OCI-M2 (cell line): Measurements from ENCODE around the gene WNT2.
"Not testable (repeated sequence)": the region's sequence is repeated elsewhere in the genome, so short reads cannot be mapped to it uniquely, and the experiment has no call there.

Experiments used
- DNase-seq: peaks from one replicate; lab custom pipeline; 2025; ENCODE audit not compliant: unreplicated experiment; lab: John Stamatoyannopoulos, UW

WNT2 gene

DNA sequence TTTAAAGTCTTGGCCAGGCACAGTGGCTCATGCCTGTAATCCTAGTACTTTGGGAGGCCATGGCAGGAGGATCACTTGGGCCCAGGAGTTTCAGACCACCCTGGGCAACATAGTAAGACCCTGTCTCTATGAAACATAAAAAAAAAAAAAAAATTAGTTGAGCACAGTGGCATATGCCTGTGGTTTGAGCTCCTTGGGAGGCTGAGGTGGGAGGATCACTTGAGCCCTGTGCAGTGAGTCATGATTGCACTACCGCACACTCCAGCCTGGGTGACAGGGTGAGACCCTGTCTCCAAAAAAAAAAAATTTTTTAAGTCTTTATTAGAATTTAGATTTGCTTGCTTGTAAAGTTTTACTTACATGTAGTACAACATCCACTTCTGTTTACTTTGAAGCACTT, 14.0 kb downstream of the WNT2 start:
- no peak for DNase-seq

- DNase-seq: no peak
Measured at GRCh38 chr7:117302396-117302795, 20.5 kb downstream of the WNT2 start.

- DNase-seq: not testable (repeated sequence)
Measured at GRCh38 chr7:117300506-117300905, 22.4 kb downstream of the WNT2 start.

GRCh38 chr7:117297606-117298005, 25.3 kb downstream of the WNT2 start:
- no peak for DNase-seq

- DNase-seq: no peak
Measured at GRCh38 chr7:117296066-117296465, 26.8 kb downstream of the WNT2 start.

DNA sequence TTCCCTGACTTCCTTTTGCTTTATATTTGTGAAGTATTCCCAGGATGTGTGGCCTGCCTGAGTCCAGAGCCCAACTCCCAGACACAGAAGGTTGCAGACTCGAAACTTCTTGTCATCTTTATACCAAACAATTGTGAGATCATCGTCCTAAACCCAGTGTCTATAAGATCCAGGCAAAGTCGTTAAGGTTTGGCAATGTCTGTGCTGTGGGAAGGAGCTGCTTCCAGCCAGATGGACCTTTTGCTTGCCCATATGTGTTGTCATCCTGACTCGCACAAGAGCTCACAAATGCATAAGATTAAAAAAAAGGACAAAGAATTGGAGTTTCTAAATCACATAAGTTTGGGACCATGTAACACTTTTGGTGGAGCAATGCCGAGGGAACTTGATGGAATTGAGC, 37.0 kb downstream of the WNT2 start:
- DNase-seq: no peak

- no peak for DNase-seq
Measured at GRCh38 chr7:117284692-117285091, 38.2 kb downstream of the WNT2 start.

DNA sequence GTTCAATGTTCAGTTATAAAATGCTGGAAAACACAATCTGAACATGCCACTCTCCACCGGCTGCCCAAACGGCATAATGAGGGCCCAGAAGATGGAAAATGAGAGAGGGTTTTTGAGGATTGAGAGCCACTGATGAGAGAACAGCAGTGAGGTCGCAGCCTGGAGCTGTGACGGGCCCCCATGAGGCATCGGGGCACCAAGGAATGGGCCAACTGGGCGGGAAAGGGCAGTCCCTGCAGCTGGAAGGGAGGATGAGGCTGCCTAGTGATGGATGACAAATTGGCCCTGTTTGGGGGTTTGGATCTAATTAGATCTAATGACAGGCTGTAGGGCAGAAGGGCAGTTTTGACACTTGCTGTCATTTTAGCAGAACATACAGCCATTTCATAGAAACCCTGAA, 39.1 kb downstream of the WNT2 start:
- no peak for DNase-seq

GRCh38 chr7:117283371-117283770, 39.5 kb downstream of the WNT2 start:
- no peak for DNase-seq

- DNase-seq: no peak
Measured at GRCh38 chr7:117282239-117282812, 40.5 kb downstream of the WNT2 start.

DNA sequence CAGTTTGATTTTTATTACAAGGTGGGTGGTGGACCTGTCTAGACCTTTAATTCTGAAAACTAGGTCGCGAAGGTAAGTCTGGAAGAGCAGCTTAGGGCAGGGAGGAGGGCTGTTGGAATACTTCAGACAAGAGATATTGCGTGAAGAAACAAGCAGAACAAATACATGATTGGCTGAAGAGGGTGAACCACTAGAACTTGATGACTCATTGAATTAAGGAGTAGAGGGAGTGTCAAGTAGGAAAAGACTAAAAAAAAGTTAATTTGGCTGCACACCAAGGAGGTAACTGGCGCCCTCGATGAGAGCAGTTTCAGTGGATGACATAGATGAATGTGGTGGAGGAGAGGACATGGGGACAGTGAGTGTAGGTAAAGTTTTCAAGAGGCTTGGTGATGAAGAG, 41.3 kb downstream of the WNT2 start:
- no peak for DNase-seq

- no peak for DNase-seq
Measured at GRCh38 chr7:117279931-117280557, 42.8 kb downstream of the WNT2 start.

DNA sequence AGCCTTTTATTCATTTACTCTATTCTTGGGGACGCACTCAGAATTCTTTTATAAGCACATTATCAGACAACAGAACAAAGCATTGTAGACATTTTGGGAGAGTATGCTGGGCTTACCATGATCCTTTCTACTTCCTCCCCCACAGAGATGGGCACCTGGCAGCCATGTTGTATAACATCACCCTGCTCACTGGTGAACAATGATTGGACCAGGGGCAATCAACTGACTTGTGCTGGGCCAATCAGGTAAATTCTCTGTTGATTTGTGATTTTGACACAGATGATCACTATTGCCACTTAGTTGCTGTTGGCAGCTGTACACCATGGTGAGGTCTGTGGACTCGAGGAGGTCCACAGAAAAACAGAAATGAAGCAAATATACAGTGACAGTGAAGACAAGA, 43.7 kb downstream of the WNT2 start:
- DNase-seq: no peak

DNA sequence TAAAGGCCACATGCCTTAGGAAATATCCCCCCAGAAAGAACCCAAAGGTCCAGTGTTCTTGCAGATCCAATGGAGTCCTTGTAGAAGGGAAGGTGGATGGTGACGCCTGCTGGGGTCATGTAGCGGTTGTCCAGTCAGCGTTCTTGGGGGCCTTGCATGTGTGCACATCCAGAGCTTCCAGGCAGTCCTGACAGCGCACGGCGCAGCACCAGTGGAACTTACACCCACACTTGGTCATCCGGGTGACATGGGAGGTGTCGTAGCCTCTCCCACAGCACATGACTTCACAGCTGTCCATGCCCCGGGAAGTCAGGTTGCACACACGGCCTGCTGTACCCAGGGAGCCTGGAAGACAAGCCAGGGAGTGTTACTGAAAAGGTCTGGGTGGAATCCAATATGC, 44.8 kb downstream of the WNT2 start:
- DNase-seq: no peak

GRCh38 chr7:117277576-117277975, 45.3 kb downstream of the WNT2 start:
- no peak for DNase-seq

GRCh38 chr7:117274951-117275350, 47.9 kb downstream of the WNT2 start:
- DNase-seq: no peak

DNA sequence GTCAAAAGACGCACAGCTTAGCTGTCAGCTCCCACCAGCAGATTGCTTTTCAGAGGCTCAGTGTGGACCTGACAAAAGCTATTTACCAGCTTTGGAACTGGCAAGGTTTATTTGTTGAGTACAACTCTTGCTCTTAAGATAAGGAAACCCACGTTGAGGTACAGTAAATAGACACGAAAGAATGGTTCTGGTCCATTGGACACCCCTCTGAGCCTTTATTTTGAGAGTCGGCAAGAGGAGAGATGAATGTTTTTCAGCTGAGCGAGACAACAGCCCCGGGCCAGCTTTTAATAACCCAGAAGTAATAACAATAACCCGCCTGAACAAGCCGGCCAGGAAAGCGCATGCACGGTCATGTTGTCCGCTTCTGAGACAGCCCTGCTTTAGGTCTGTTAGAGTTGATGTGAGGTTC, 49.0 kb downstream of the WNT2 start:
- DNase-seq: no peak

DNA sequence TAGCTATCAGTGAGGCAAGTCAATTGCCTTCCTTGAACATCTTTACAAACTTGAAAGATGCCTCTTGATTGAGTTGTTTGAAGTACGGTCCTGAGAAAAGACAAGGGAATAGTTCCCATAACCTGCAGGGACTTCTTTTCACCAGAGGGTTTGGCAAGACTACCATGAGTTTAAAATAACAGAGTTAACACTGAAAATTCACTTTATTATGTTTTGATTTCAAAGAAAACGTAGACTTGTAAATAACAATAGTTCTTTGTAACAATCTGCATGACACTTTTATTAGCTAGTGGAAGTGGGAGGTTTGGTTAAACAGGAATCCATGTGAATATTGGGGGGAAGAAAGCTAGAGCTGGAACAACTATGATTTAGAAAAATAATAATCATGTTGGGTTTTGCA, 49.5 kb downstream of the WNT2 start:
- no peak for DNase-seq

GRCh38 chr7:117272017-117272759, 50.7 kb downstream of the WNT2 start:
- DNase-seq: no peak

DNA sequence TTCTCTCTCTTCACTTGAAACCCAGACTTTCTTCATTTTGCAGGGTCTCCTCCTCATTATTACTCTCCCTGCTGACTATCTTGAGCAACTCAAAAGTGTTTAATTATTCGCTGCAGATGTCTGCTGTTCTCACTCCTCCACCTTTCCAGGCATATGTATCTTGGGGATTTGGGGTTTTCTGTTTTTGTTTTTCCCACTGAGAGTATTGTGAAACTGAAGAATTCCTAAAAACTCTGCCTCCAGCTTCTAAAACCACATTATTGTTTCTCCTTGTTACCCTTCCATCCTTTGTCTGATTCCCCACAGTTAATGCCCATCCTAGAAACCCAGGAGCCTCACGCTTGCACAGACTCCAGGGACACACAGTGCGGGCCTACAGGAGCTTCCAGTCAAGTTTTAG, 51.3 kb downstream of the WNT2 start:
- no peak for DNase-seq

DNA sequence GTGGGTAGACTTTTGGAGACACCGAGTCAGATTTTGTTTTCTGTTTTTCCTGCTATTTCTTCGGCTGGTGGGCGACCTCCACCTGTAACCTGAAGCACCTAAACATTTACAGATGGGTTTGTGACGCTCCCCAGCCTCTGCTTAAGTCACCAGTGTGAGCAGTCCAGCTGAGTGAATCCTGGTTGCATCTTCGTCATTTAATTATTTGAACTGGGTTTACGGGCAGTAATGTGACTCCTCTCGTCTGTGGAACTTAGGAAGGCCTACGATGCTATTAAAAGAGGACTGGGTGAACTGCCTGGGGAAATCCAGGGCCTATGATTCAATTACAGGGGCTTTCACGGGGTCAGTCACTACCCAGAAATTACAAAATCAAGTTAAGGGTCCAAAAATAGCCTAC, 52.5 kb downstream of the WNT2 start:
- no peak for DNase-seq

GRCh38 chr7:117269886-117270285, 53.0 kb downstream of the WNT2 start:
- DNase-seq: no peak

GRCh38 chr7:117269417-117269816, 53.4 kb downstream of the WNT2 start:
- no peak for DNase-seq
